Lung (tissue), 12 donors: ENCODE data around the gene UQCR11. TPM values are rescaled to one million over a fixed set of nuclear protein-coding genes. Genes with fewer than 3 reads are reported as not detected.

Experiments used
- ATAC-seq: fragments of 200-7000 bp; cut with Tn5 transposase; one replicate; pipeline ENCODE4 v1.9.1; 2020; ENCODE audit warnings: moderate number of reproducible peaks; ENCODE audit not compliant: insufficient read depth, low FRiP score
- DNase-seq, 3 donors: peaks; one replicate each; pipeline ENCODE4 v3.0.0-alpha.2; 2013 to 2017
- H3K27ac ChIP-seq, 2 donors: one replicate each; pipeline ENCODE4 v1.5.1; 2013; ENCODE audit warnings: mild to moderate bottlenecking in 2 of 2, moderate library complexity in 2 of 2, control low read depth in 1 of 2, inconsistent platforms in 1 of 2, low read depth in 1 of 2, low read length in 1 of 2
- H3K27me3 ChIP-seq, 3 donors: one replicate each; pipeline ENCODE4 v1.5.1; 2013; ENCODE audit warnings: low read length in 2 of 3; ENCODE audit not compliant: control insufficient read depth in 3 of 3, insufficient read depth in 3 of 3
- H3K36me3 ChIP-seq, 4 donors: one replicate each; pipeline ENCODE4 v1.5.1; 2013; ENCODE audit warnings: low read length in 4 of 4, mild to moderate bottlenecking in 1 of 4, moderate library complexity in 1 of 4; ENCODE audit not compliant: control insufficient read depth in 4 of 4, insufficient read depth in 4 of 4
- H3K4me1 ChIP-seq, 5 donors: one replicate each; pipeline ENCODE4 v1.5.1; 2013; ENCODE audit warnings: low read length in 5 of 5, mild to moderate bottlenecking in 2 of 5, moderate library complexity in 1 of 5; ENCODE audit not compliant: control insufficient read depth in 5 of 5, insufficient read depth in 5 of 5
- H3K4me3 ChIP-seq: one replicate; pipeline ENCODE4 v1.5.1; 2013; ENCODE audit warnings: mild to moderate bottlenecking, control low read depth, moderate library complexity
- H3K9ac ChIP-seq, 2 donors: one replicate each; pipeline ENCODE4 v1.5.1; 2013; ENCODE audit warnings: low read length in 2 of 2, control low read depth in 1 of 2; ENCODE audit not compliant: insufficient read depth in 1 of 2
- H3K9me3 ChIP-seq, 4 donors: one replicate each; pipeline ENCODE4 v1.5.1; 2013; ENCODE audit warnings: low read length in 3 of 4, mild to moderate bottlenecking in 1 of 4, moderate library complexity in 1 of 4; ENCODE audit not compliant: control insufficient read depth in 4 of 4, insufficient read depth in 3 of 4
- WGBS, 2 donors: extraction: QIAGEN DNeasy Blood & Tissue Kit; methylation state at CpG; one replicate each; pipeline ENCODE4 v1.1.7; 2013; 5-methylcytosine and 5-hydroxymethylcytosine counted together
- polyA plus RNA-seq, 2 donors: library from polyadenylated mRNA; stranded (reverse); fragments of 200-250 nt; gene quantifications; one replicate each; pipeline ENCODE4 v1.2.1, GENCODE V29; 2013
- total RNA-seq, 2 donors: library from RNA; depleted of rRNA in 1 of 2; stranded (reverse); fragments of >200 nt in 1 of 2; gene quantifications; one replicate each; pipeline ENCODE4 v1.2.1, GENCODE V29; 2014 to 2021
- TF ChIP-seq, protein P1 (sequence below): IDR thresholded peaks from 2 replicates; pipeline ENCODE4 v1.5.1; 2012; ENCODE audit warnings: mild to moderate bottlenecking; ENCODE audit errors: control extremely low read depth, extremely low read depth
- donor health status: control.
- donor health status: control.
- donor health status: Bipolar disorder and iron deficiency.
- donor health status: healthy.
- donor health status: DM: yes; HTN: yes; CAD: no.

The UQCR11 gene
- total and polyA plus RNA-seq, 4 donors, result 35.4 to 225 (median 127) TPM

- 47 to 61% methylated on average over 25 of the region's 25 CpGs for WGBS, 2 donors
These were observed 44.9 kb downstream of the UQCR11 start for GRCh38 chr19:1560286-1560882.

DNA sequence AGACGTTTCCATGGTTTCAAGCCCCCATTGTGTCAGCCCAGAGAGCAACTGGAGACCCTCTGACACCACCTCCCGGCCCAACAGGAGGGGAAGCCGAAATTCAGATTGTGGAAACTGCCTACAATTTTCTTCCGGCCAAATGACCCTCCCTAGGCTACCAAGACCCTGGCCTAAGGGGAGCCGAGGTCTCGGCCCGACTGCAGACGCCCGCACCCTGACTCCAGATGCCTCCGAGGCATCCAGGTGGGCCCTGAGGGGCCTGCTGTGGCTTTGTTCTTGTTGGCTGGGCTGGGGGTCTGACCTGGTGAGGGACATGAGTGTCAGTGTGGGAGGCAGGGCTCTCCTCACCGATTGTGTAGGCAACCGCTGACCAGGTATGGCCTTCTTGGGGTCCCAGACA lies 46.7 kb downstream of the UQCR11 start:
- no peak overlapping the region for H3K27ac ChIP-seq
- DNase-seq, result no peak
- no peak for ATAC-seq
- H3K4me3 ChIP-seq, result no peak overlapping the region
- no peaks in the 10 kb centered on the region for H3K4me1 ChIP-seq
- no peaks in the 10 kb centered on the region for H3K27me3 ChIP-seq
- TF ChIP-seq, protein P1, sequence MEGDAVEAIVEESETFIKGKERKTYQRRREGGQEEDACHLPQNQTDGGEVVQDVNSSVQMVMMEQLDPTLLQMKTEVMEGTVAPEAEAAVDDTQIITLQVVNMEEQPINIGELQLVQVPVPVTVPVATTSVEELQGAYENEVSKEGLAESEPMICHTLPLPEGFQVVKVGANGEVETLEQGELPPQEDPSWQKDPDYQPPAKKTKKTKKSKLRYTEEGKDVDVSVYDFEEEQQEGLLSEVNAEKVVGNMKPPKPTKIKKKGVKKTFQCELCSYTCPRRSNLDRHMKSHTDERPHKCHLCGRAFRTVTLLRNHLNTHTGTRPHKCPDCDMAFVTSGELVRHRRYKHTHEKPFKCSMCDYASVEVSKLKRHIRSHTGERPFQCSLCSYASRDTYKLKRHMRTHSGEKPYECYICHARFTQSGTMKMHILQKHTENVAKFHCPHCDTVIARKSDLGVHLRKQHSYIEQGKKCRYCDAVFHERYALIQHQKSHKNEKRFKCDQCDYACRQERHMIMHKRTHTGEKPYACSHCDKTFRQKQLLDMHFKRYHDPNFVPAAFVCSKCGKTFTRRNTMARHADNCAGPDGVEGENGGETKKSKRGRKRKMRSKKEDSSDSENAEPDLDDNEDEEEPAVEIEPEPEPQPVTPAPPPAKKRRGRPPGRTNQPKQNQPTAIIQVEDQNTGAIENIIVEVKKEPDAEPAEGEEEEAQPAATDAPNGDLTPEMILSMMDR, result no peak
- H3K36me3 ChIP-seq, result peaks cover 0 to 8% (median 3%) of the 10 kb centered on the region in 4 donors
- no peaks in the 10 kb centered on the region for H3K9me3 ChIP-seq
- H3K9ac ChIP-seq, result no peak overlapping the region
- 85 to 92% methylated on average over 12 of the region's 12 CpGs for WGBS, 2 donors

More at GRCh38 chr19:1560286-1560882, 44.9 kb downstream of the UQCR11 start:
- Histone ChIP-seq H3K9ac (no peak overlapping the region), H3K27ac (no peak overlapping the region), H3K4me1 (peaks cover 0 to under 1% (median 0%) of the 10 kb centered on the region in 5 donors), H3K4me3 (no peak overlapping the region), H3K36me3 (peaks cover 0 to 8% (median 6%) of the 10 kb centered on the region in 4 donors), H3K27me3 (no peaks in the 10 kb centered on the region), H3K9me3 (no peaks in the 10 kb centered on the region)
- ATAC-seq, result no peak
- TF ChIP-seq, protein P1, result no peak
- no peak for DNase-seq

GRCh38 chr19:1556390-1557070 lies 48.7 kb downstream of the UQCR11 start:
- Histone ChIP-seq H3K27ac (no peak overlapping the region), H3K36me3 (peaks cover 0 to 8% (median 3%) of the 10 kb centered on the region in 4 donors), H3K9me3 (no peaks in the 10 kb centered on the region), H3K27me3 (no peaks in the 10 kb centered on the region), H3K4me3 (no peak overlapping the region), H3K4me1 (no peaks in the 10 kb centered on the region), H3K9ac (no peak overlapping the region)
- ATAC-seq, result no peak
- no peak for DNase-seq
- 98% methylated on average over 61 to 66 of the region's 66 CpGs for WGBS, 2 donors
- TF ChIP-seq, protein P1, result no peak
